OCI-LY3 (cell line): Measurements from ENCODE around the gene ADAMTS2.

Source experiments
- EZH2phosphoT487 ChIP-seq: fragments of 200-600 bp; shearing (Covaris generic); IDR thresholded peaks from 2 replicates; pipeline ENCODE4 v1.6.1; 2018; ENCODE audit warnings: antibody characterized with exemption, mixed run types, low read depth
- TF ChIP-seq, protein P1 (sequence below): fragments of 200-600, 300-600 bp; sonication (generic); IDR thresholded peaks from 2 replicates; pipeline ENCODE4 v1.5.1; 2014; ENCODE audit warnings: antibody characterized with exemption, low read length, low read depth

- TF ChIP-seq, protein P1, sequence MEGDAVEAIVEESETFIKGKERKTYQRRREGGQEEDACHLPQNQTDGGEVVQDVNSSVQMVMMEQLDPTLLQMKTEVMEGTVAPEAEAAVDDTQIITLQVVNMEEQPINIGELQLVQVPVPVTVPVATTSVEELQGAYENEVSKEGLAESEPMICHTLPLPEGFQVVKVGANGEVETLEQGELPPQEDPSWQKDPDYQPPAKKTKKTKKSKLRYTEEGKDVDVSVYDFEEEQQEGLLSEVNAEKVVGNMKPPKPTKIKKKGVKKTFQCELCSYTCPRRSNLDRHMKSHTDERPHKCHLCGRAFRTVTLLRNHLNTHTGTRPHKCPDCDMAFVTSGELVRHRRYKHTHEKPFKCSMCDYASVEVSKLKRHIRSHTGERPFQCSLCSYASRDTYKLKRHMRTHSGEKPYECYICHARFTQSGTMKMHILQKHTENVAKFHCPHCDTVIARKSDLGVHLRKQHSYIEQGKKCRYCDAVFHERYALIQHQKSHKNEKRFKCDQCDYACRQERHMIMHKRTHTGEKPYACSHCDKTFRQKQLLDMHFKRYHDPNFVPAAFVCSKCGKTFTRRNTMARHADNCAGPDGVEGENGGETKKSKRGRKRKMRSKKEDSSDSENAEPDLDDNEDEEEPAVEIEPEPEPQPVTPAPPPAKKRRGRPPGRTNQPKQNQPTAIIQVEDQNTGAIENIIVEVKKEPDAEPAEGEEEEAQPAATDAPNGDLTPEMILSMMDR, result no peak
- no peak for TF ChIP-seq EZH2phosphoT487
Measured at GRCh38 chr5:179259731-179260323, 85.4 kb downstream of the ADAMTS2 start.
